Activated T-cell treated with anti-CD3 and anti-CD28 coated beads for 24 hours (primary cell): ENCODE measurements around the gene TNNI3.
"Not testable (repeated sequence)": the region's sequence is repeated elsewhere in the genome, so short reads cannot be mapped to it uniquely, and the experiment has no call there.

ENCODE experiments used
- DNase-seq: peaks from one replicate; pipeline ENCODE4 v3.0.0-alpha.2; 2020; ENCODE audit warnings: low read depth

Gene TNNI3

GRCh38 chr19:55113570-55114039 lies 43.9 kb downstream of the TNNI3 start:
- no peak for DNase-seq

GRCh38 chr19:55112777-55113569 lies 44.6 kb downstream of the TNNI3 start:
- no peak for DNase-seq

GRCh38 chr19:55112246-55112776 lies 45.2 kb downstream of the TNNI3 start:
- no peak for DNase-seq

DNA sequence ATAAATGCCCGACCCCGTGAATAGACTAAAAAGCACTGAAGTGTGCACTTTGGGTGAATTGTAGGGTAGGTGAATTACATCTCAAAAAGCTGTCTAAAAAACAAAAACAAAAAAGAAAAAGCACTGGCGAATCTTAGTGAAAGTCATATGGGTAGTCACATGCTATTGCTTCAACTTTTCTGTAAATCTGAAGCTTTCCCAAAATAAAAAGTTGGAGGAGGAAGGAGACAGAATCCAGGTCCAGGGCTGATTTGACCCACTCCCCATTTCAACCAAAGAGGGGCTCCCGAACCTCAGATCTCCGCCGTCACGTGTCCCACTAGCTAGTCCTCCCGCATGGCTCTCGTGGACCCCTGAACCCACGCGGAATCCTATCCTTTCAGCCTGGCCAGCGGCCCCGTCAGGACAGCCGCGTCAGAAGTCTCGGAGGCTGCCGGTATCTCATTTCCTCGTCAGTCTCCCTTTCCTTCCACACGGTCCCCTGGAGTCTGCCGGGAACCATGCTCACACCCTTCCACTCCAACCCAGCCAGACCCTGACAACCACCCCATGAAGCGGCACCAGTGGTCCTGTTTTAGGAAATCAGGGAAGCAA lies 46.2 kb downstream of the TNNI3 start:
- no peak for DNase-seq

DNA sequence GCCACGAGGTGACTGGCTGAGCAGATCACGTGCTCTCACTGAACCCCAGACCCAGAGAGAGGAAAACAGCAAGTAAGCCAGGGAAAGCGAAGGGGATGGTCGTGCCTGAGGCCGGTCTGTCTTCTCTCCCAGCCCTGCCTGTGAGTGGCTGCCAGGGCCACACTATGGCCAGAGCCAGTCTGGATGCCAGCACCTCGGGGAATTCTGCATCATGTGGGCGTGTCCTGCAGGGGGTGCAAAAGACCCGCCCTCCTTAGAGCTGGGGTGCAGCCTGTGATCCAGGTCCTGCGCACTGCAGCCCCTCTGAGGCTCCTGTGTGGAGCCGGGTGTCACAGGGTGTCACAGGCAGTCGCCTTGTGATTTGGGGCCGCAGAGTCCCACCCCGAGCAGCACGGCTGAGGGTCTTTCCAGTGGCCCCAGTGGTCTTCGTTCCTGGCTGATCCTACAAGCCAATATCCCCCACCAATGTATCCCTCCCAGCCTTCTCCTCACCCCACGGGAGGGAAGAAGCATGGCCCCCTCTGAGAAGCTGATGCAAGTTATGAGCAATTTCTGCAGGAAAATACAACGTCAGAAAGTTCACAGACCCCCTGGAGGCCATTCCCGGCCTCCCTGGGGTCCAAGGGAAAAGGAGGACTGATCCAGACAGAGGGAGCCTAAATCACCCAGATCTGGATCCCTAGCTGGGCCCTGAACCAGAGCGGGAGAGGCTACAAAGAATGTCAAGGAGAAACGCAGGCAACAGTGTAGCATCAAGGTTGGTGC lies 47.8 kb downstream of the TNNI3 start:
- DNase-seq, result no peak

- not testable (repeated sequence) for DNase-seq
Measured at GRCh38 chr19:55107252-55107651, 50.3 kb downstream of the TNNI3 start.

DNA sequence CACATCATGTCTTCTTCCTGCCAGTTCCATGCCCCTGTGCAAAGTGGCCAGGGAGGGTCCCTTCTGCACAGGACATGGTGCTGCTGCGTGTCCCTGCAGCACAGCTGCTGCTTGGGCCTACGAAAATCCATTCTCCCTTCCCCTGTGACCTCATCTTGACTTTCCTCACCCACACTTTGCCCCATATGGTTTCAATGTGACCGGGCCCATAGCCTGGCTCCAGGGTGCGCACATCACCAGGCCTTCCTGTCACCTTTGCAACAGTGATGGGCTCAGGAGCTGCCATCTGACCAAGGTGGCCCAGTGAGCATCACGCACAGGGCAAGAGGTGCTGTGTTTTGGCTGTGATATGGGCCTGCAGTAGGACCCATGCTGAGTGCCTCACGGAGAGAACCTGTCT lies 50.9 kb downstream of the TNNI3 start:
- no peak for DNase-seq

GRCh38 chr19:55105237-55105636 lies 52.3 kb downstream of the TNNI3 start:
- no peak for DNase-seq

DNA sequence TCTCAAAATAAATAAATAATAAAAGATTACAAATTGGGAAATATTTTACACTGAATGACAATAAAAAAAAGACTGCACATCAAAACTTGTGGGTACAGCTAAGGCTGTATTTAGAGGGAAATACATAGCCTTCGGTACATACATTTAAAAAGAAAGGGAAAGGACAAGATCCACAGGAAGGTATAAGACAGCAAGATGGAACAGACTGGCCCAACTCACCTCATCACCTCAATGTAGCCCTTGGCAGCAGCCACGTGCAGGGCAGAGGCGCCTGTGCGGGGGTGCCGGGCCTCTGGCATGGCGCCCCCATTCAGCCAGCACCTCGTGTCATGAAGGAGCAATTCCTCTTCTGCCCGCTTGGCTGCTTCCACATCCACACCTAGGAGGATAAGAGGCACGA lies 54.3 kb downstream of the TNNI3 start:
- no peak for DNase-seq
